ENCODE data around the gene FNBP1. TPM values are rescaled to one million over a fixed set of nuclear protein-coding genes. Genes with fewer than 3 reads are reported as not detected.
A peak's percentile ranks its signal among the peaks of the same experiment; 100 is the strongest.

FNBP1 gene
- total RNA-seq, 1 experiment from 2014 or later, result 80.7 TPM

DNA sequence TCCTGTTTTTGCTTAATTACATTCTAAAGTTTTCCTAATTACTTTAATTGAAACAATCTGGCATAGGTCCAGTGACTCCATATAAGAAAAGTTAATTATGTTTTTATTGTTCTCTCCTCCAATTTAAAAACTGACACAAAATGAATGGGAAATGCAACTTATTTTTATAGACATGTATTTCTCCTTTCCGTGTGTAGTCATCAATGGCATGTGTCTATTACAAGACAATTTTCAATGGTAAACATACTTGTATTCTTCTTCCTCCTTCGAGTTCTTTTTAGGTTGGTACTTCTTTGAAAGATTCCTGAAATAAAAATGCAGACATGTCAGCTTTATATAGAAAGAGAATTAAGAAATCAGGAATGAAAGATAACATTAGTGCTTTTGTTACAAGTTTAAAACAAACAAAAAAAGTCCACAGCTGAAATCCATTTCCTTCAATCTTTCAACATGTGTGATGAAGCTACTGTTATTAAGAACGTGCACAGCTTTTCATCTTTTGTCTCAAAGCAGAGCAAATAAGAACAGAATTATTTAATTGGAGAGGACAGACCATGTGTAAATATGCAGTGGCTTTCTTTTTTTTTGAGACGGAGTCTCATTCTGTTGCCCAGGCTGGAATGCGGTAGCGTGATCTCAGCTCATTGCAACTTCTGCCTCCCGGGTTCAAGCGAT lies 63.8 kb downstream of the FNBP1 start:
- H3K9me3 ChIP-seq (ENCODE audit: insufficient read depth, low read depth), result no peaks in the 10 kb centered on the region
- H4K20me1 ChIP-seq (ENCODE audit: insufficient read depth), result no peaks in the 10 kb centered on the region
- POLR2A ChIA-PET (ENCODE audit: unreplicated experiment), result no interaction called here
- BruUV-seq (replicated peaks), result no TSS peak
- intact Hi-C loops (cut with micrococcal nuclease; ENCODE audit: unreplicated experiment), result no loop called here
- H3K4me2 ChIP-seq, result no peak overlapping the region
- no peak for DNase-seq
- H3K4me1 ChIP-seq (replicated peaks; ENCODE audit: insufficient read depth), result no peaks in the 10 kb centered on the region
- TF ChIP-seq CTCF (conservative IDR thresholded peaks at IDR 0.05), result no peak
- TF ChIP-seq EZH2 (IDR thresholded peaks at IDR 0.05; ENCODE audit: low read depth), result no peak
- H3K4me3 ChIP-seq, result no peak overlapping the region
- no peaks in the 10 kb centered on the region for H3K27me3 ChIP-seq (ENCODE audit: insufficient read depth, low read depth)
- no peaks in the 10 kb centered on the region; the same call in 1 of the 2 replicates for H3K36me3 ChIP-seq (ENCODE audit: low read depth)
- H2AFZ ChIP-seq, result no peak overlapping the region
- H3K9me2 ChIP-seq (ENCODE audit: insufficient read depth), result no peaks in the 10 kb centered on the region
- no peaks in the 10 kb centered on the region for H3K79me2 ChIP-seq (ENCODE audit: low read depth)
- H3F3A ChIP-seq (ENCODE audit: insufficient read depth, low read depth), result no peaks in the 10 kb centered on the region; the same call in 1 of the 2 replicates
- H3K27ac ChIP-seq, result no peak overlapping the region
- CTCF ChIA-PET, result no interaction called here

DNA sequence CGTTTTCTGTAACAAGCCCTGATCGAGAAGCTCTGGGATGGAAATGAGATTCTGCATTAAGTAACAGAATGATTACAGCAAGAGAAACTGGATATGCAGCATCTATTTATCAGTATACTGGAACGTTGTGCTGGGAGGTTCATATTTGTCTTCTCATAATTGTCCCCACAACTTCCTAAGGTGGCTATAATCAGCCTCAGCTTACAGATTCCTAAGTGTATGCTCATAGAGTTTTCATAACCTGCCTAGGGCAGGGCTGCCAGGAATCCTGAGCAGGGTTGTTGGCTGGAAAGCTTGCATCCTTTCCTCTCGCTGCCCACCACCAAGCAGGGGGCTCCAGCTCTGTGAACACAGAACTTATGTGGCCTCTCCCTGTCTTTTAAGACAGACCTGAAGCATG lies 70.2 kb downstream of the FNBP1 start:
- Histone ChIP-seq H4K20me1 (ENCODE audit: insufficient read depth) (no peaks in the 10 kb centered on the region), H3K27me3 (ENCODE audit: insufficient read depth, low read depth) (no peaks in the 10 kb centered on the region), H3K27ac (0 out of 2 replicates have a peak overlapping the region, but pooled peaks have one; percentile 1), H3K4me3 (no peak overlapping the region), H3K36me3 (ENCODE audit: low read depth) (no peaks in the 10 kb centered on the region), H2AFZ (no peak overlapping the region), H3K9me2 (ENCODE audit: insufficient read depth) (no peaks in the 10 kb centered on the region), H3K4me1 (replicated peaks; ENCODE audit: insufficient read depth) (peaks cover 18% of the 10 kb centered on the region; the same call in 1 of the 2 replicates), H3K79me2 (ENCODE audit: low read depth) (no peaks in the 10 kb centered on the region), H3K4me2 (no peak overlapping the region), H3F3A (ENCODE audit: insufficient read depth, low read depth) (peaks cover 14% of the 10 kb centered on the region; the same call in 1 of the 2 replicates), H3K9me3 (ENCODE audit: insufficient read depth, low read depth) (no peaks in the 10 kb centered on the region)
- ChIA-PET POLR2A (ENCODE audit: unreplicated experiment) (interaction anchor here (0.9 kb wide), 1 partner anchor 64 kb away, joined by 3 read pairs; no protein-coding TSS in a partner anchor), CTCF (no interaction called here)
- no TSS peak for BruUV-seq (replicated peaks)
- intact Hi-C loops (cut with micrococcal nuclease; ENCODE audit: unreplicated experiment), result no loop called here
- DNase-seq, result peak in 1 of 2 experiments; percentile 67
- TF ChIP-seq EZH2 (IDR thresholded peaks at IDR 0.05; ENCODE audit: low read depth) (no peak), CTCF (conservative IDR thresholded peaks at IDR 0.05) (no peak)

DNA sequence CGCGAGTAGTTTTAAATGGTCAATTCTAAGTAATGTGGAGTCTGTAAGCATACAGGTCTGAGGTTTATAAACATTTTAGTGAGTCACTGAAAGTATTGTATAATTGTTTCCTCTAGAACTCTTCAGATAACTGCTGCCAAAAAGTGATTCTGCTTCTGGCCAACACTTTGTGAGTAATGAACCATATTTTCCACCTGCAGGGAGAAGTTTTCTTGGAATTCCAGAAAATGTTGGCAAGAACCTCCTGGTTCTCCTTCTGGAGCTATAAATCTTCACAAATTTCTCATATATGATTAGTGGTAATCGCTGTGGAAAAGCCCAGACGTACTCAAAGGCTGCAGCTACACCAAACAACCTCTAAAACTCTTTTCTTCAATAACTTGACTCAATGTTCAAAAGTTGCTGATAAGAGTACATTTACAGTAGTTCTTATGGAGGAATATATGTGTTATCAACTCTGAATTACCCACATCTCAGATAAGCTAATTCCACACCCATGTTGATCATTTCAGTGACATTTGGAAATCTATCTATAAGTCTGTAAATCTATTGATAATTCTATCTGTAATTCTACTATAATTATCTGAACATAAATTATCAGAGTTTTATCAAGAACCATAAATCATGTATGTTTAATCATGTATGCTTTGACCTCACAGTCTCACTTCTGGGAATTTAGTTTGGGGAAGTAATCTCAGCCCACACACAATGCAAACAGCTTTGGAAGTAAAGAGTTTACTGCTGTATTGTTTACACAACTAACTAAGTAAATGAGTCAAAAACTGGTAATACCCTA lies 74.1 kb downstream of the FNBP1 start:
- Histone ChIP-seq H3K4me2 (no peak overlapping the region), H3K4me1 (replicated peaks; ENCODE audit: insufficient read depth) (peaks cover 18% of the 10 kb centered on the region; the same call in 1 of the 2 replicates), H3K36me3 (ENCODE audit: low read depth) (no peaks in the 10 kb centered on the region), H3K4me3 (no peak overlapping the region), H3K79me2 (ENCODE audit: low read depth) (no peaks in the 10 kb centered on the region), H3K27me3 (ENCODE audit: insufficient read depth, low read depth) (no peaks in the 10 kb centered on the region), H2AFZ (no peak overlapping the region), H3K9me2 (ENCODE audit: insufficient read depth) (no peaks in the 10 kb centered on the region), H3K27ac (peak overlapping the region; percentile 42), H3K9me3 (ENCODE audit: insufficient read depth, low read depth) (no peaks in the 10 kb centered on the region), H3F3A (ENCODE audit: insufficient read depth, low read depth) (peaks cover 14% of the 10 kb centered on the region; the same call in 1 of the 2 replicates), H4K20me1 (ENCODE audit: insufficient read depth) (no peaks in the 10 kb centered on the region)
- TF ChIP-seq EZH2 (IDR thresholded peaks at IDR 0.05; ENCODE audit: low read depth) (no peak), CTCF (conservative IDR thresholded peaks at IDR 0.05) (no peak)
- BruUV-seq (replicated peaks), result no TSS peak
- CTCF ChIA-PET, result interaction anchor here (0.6 kb wide), 1 partner anchor 50 kb away, joined by 3 read pairs; no protein-coding TSS in a partner anchor
- DNase-seq, result peak in 1 of 2 experiments; percentile 68
- POLR2A ChIA-PET (ENCODE audit: unreplicated experiment), result interaction anchor here (0.6 kb wide), 1 partner anchor 396 kb away, joined by 3 read pairs; no protein-coding TSS in a partner anchor
- intact Hi-C loops (cut with micrococcal nuclease; ENCODE audit: unreplicated experiment), result no loop called here

All from PC-9 (cell line).